HG03520 (cell line): ENCODE measurements around the gene CLEC2D.
A peak's percentile ranks its signal among the peaks of the same experiment; 100 is the strongest.
"Not testable (repeated sequence)": the region's sequence is repeated elsewhere in the genome, so short reads cannot be mapped to it uniquely, and the experiment has no call there.

ENCODE experiments used
- ATAC-seq: cut with Tn5 transposase; IDR thresholded peaks from one replicate; pipeline ENCODE4 v1.9.1; 2021; ENCODE audit warnings: mild to moderate bottlenecking, moderate library complexity; ENCODE audit not compliant: unreplicated experiment

CLEC2D gene

GRCh38 chr12:9669534-9669933, at the start of gene CLEC2D:
Gene CLEC2D, plus strand, starts transcription at chr12:9669713. Its CDS starts 22 bp downstream, at chr12:9669735.
- peak; percentile 50 for ATAC-seq

- ATAC-seq: no peak
Observed at GRCh38 chr12:9625019-9625418, 44.5 kb upstream of the CLEC2D start.

- ATAC-seq: no peak
Observed at GRCh38 chr12:9626291-9626690, 43.2 kb upstream of the CLEC2D start.

GRCh38 chr12:9626821-9627220, 42.7 kb upstream of the CLEC2D start:
- ATAC-seq: no peak

- no peak for ATAC-seq
Observed at GRCh38 chr12:9632766-9633165, 36.7 kb upstream of the CLEC2D start.

- ATAC-seq: peak; percentile 44
Observed at GRCh38 chr12:9634177-9634803, 35.2 kb upstream of the CLEC2D start.

GRCh38 chr12:9634969-9635754, 34.4 kb upstream of the CLEC2D start:
- ATAC-seq: no peak

GRCh38 chr12:9636150-9636850, 33.2 kb upstream of the CLEC2D start:
- ATAC-seq: no peak

GRCh38 chr12:9636851-9637206, 32.7 kb upstream of the CLEC2D start:
- ATAC-seq: no peak

- ATAC-seq: no peak
Observed at GRCh38 chr12:9640024-9640423, 29.5 kb upstream of the CLEC2D start.

GRCh38 chr12:9642606-9643265, 26.8 kb upstream of the CLEC2D start:
- no peak for ATAC-seq

- ATAC-seq: no peak
Observed at GRCh38 chr12:9643266-9643660, 26.2 kb upstream of the CLEC2D start.

GRCh38 chr12:9644985-9645551, 24.4 kb upstream of the CLEC2D start:
- not testable (repeated sequence) for ATAC-seq

- no peak for ATAC-seq
Observed at GRCh38 chr12:9646794-9647781, 22.4 kb upstream of the CLEC2D start.

GRCh38 chr12:9647825-9648700, 21.4 kb upstream of the CLEC2D start:
- peak; percentile 67 for ATAC-seq

- no peak for ATAC-seq
Observed at GRCh38 chr12:9648701-9649531, 20.6 kb upstream of the CLEC2D start.

GRCh38 chr12:9649532-9649940, 20.0 kb upstream of the CLEC2D start:
- no peak for ATAC-seq

GRCh38 chr12:9650151-9650576, 19.3 kb upstream of the CLEC2D start:
- no peak for ATAC-seq
